WTC11 (cell line): ENCODE data around the gene VPS4A. TPM values are rescaled to one million over a fixed set of nuclear protein-coding genes. Genes with fewer than 3 reads are reported as not detected.

Experiments used
- ATAC-seq: fragments of 200-7000 bp; cut with Tn5 transposase; 2 replicates; pipeline ENCODE4 v1.10.0; 2021; ENCODE audit warnings: mild to moderate bottlenecking, moderate library complexity
- CTCF ChIA-PET: fragments of 300-600 bp; sonication (Branson Sonifier 250); formaldehyde crosslinking; loops from one replicate; lab custom pipeline; 2021; ENCODE audit warnings: antibody characterized with exemption; lab: Charles Lee
- POLR2A ChIA-PET: fragments of 350-600 bp; sonication (Branson Sonifier 250); formaldehyde crosslinking; loops from one replicate; lab custom pipeline; 2021; ENCODE audit warnings: antibody characterized with exemption; lab: Charles Lee
- DNase-seq: peaks from one replicate; pipeline ENCODE4 v3.0.0; 2021; ENCODE audit warnings: low spot score
- H3K27ac Mint-ChIP-seq: 2 replicates; pipeline ENCODE4 v1.8.0; 2021; ENCODE audit warnings: mixed read lengths
- H3K27me3 Mint-ChIP-seq: 2 replicates; pipeline ENCODE4 v1.8.0; 2021; ENCODE audit warnings: low read depth, mild to moderate bottlenecking, moderate library complexity, mixed read lengths
- H3K36me3 Mint-ChIP-seq: 2 replicates; pipeline ENCODE4 v1.8.0; 2021; ENCODE audit warnings: mixed read lengths
- H3K4me1 Mint-ChIP-seq: 2 replicates; pipeline ENCODE4 v1.8.0; 2022; ENCODE audit warnings: mixed read lengths
- H3K4me3 Mint-ChIP-seq: 2 replicates; pipeline ENCODE4 v1.8.0; 2021; ENCODE audit warnings: mild to moderate bottlenecking, moderate library complexity, mixed read lengths
- H3K9me3 Mint-ChIP-seq: 2 replicates; pipeline ENCODE4 v1.8.0; 2021; ENCODE audit warnings: mixed read lengths
- AFF4 ChIP-seq: sonication (generic); formaldehyde crosslinking; IDR thresholded peaks from 2 replicates; pipeline ENCODE4 v1.8.1; 2023; ENCODE audit warnings: mild to moderate bottlenecking, missing genetic modification reagents, borderline replicate concordance
- CREB1 ChIP-seq: sonication (generic); formaldehyde crosslinking; IDR thresholded peaks from 2 replicates; pipeline ENCODE4 v1.8.0; 2023; ENCODE audit warnings: mild to moderate bottlenecking, missing genetic modification reagents
- CREM ChIP-seq: sonication (generic); formaldehyde crosslinking; IDR thresholded peaks from 2 replicates; pipeline ENCODE4 v1.8.1; 2022; ENCODE audit warnings: mild to moderate bottlenecking, missing genetic modification reagents, moderate library complexity
- EMX1 ChIP-seq: fragments of 250-450 bp; sonication (Bioruptor Pico); IDR thresholded peaks from 2 replicates; pipeline ENCODE4 v1.8.0; 2021; ENCODE audit warnings: mild to moderate bottlenecking
- ERG ChIP-seq: fragments of 250-450 bp; sonication (Bioruptor Pico); IDR thresholded peaks from 2 replicates; pipeline ENCODE4 v1.8.0; 2021; ENCODE audit warnings: mild to moderate bottlenecking
- FOXK1 ChIP-seq: sonication (generic); formaldehyde crosslinking; IDR thresholded peaks from 2 replicates; pipeline ENCODE4 v1.8.0; 2022; ENCODE audit warnings: mild to moderate bottlenecking, moderate library complexity, missing genetic modification reagents
- HMGA2 ChIP-seq: fragments of 250-450 bp; sonication (Bioruptor Pico); IDR thresholded peaks from 2 replicates; pipeline ENCODE4 v1.4.0; 2021; ENCODE audit warnings: mild to moderate bottlenecking, moderate library complexity
- HMGXB4 ChIP-seq: sonication (generic); formaldehyde crosslinking; IDR thresholded peaks from 2 replicates; pipeline ENCODE4 v1.8.1; 2023; ENCODE audit warnings: mild to moderate bottlenecking, moderate library complexity, missing genetic modification reagents
- MXD4 ChIP-seq: fragments of 250-450 bp; sonication (Bioruptor Pico); IDR thresholded peaks from 2 replicates; pipeline ENCODE4 v1.8.0; 2021; ENCODE audit warnings: mild to moderate bottlenecking, moderate library complexity, borderline replicate concordance
- PRRX2 ChIP-seq: fragments of 250-450 bp; sonication (Bioruptor Pico); IDR thresholded peaks from 2 replicates; pipeline ENCODE4 v1.8.0; 2021; ENCODE audit warnings: mild to moderate bottlenecking
- SOX15 ChIP-seq: fragments of 250-450 bp; sonication (Bioruptor Pico); IDR thresholded peaks from 2 replicates; pipeline ENCODE4 v1.9.0; 2021; ENCODE audit warnings: mild to moderate bottlenecking
- USF2 ChIP-seq: sonication (generic); formaldehyde crosslinking; IDR thresholded peaks from 2 replicates; pipeline ENCODE4 v1.8.1; 2023; ENCODE audit warnings: mild to moderate bottlenecking, missing genetic modification reagents, moderate library complexity
- ZBTB21 ChIP-seq: sonication (generic); formaldehyde crosslinking; IDR thresholded peaks from 2 replicates; pipeline ENCODE4 v1.8.1; 2023; ENCODE audit warnings: mild to moderate bottlenecking, missing genetic modification reagents, borderline replicate concordance
- ZNF138 ChIP-seq: sonication (generic); formaldehyde crosslinking; conservative IDR thresholded peaks from 2 replicates; pipeline ENCODE4 v1.8.1; 2022; ENCODE audit warnings: mild to moderate bottlenecking, moderate library complexity, missing genetic modification reagents
- ZNF263 ChIP-seq: sonication (generic); formaldehyde crosslinking; IDR thresholded peaks from 2 replicates; pipeline ENCODE4 v1.8.1; 2022; ENCODE audit warnings: low read depth, mild to moderate bottlenecking, moderate library complexity, missing genetic modification reagents
- ZNF416 ChIP-seq: fragments of 250-450 bp; sonication (Bioruptor Pico); IDR thresholded peaks from 2 replicates; pipeline ENCODE4 v1.9.0; 2021; ENCODE audit warnings: mild to moderate bottlenecking, inconsistent platforms
- ZNF671 ChIP-seq: fragments of 250-450 bp; sonication (Bioruptor Pico); IDR thresholded peaks from 2 replicates; pipeline ENCODE4 v1.8.0; 2021; ENCODE audit warnings: mild to moderate bottlenecking
- total RNA-seq: library from RNA; stranded (reverse); gene quantifications from 3 replicates; pipeline ENCODE4 v1.2.3, GENCODE V29; 2021
- TF ChIP-seq, protein P1 (sequence below): sonication (generic); formaldehyde crosslinking; IDR thresholded peaks from 2 replicates; pipeline ENCODE4 v1.8.0; 2023; ENCODE audit warnings: missing genetic modification reagents
- TF ChIP-seq, protein P2 (sequence below): fragments of 250-450 bp; sonication (Bioruptor Pico); IDR thresholded peaks from 2 replicates; pipeline ENCODE4 v1.9.0; 2021; ENCODE audit warnings: moderate library complexity, mild to moderate bottlenecking, inconsistent platforms, borderline replicate concordance
- TF ChIP-seq, protein P3 (sequence below): sonication (generic); formaldehyde crosslinking; IDR thresholded peaks from 2 replicates; pipeline ENCODE4 v1.8.1; 2022; ENCODE audit warnings: missing genetic modification reagents, borderline replicate concordance

The VPS4A gene
- total RNA-seq, 1 experiment from 2014 or later = 28.3 TPM

DNA sequence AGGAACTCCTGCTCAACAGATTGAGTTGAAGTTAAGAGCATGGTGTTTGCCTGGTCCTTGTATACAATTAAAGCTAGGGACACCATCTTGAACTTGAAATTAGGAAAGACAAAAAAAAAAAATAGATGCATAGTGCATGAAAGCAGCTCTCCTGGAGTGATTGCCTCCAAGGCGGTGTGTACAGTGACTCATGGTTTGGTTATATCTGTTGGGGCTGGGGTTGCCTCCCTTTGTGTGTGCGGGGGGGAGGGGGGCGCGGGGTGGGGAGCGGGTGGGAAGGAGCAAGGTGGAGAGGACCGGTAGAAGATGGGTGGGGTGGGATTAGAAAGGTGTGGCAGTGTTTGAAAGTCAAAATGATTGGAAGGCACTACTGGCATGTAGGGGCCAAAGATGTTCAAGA lies 37.1 kb downstream of the VPS4A start:
- Mint-ChIP-seq H3K4me1 (no peaks in the 10 kb centered on the region), H3K27ac (no peak overlapping the region)
- POLR2A ChIA-PET = no interaction called here
- no peak for ATAC-seq
- TF ChIP-seq SOX15 (CRISPR knock-in tag) (no peak), ZBTB21 (CRISPR knock-in tag) (no peak), ERG (CRISPR knock-in tag) (no peak), ZNF671 (CRISPR knock-in tag) (no peak), HMGA2 (no peak), ZNF416 (CRISPR knock-in tag) (no peak), ZNF138 (CRISPR knock-in tag) (no peak), CREM (CRISPR knock-in tag) (no peak), EMX1 (no peak), PRRX2 (no peak), MXD4 (CRISPR knock-in tag) (no peak), HMGXB4 (no peak), CREB1 (CRISPR knock-in tag) (no peak), ZNF263 (CRISPR knock-in tag) (no peak), FOXK1 (CRISPR knock-in tag) (no peak)
- TF ChIP-seq, protein P1, sequence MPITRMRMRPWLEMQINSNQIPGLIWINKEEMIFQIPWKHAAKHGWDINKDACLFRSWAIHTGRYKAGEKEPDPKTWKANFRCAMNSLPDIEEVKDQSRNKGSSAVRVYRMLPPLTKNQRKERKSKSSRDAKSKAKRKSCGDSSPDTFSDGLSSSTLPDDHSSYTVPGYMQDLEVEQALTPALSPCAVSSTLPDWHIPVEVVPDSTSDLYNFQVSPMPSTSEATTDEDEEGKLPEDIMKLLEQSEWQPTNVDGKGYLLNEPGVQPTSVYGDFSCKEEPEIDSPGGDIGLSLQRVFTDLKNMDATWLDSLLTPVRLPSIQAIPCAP (CRISPR knock-in tag) = no peak
- TF ChIP-seq, protein P2, sequence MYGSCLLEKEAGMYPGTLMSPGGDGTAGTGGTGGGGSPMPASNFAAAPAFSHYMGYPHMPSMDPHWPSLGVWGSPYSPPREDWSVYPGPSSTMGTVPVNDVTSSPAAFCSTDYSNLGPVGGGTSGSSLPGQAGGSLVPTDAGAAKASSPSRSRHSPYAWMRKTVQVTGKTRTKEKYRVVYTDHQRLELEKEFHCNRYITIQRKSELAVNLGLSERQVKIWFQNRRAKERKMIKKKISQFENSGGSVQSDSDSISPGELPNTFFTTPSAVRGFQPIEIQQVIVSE (CRISPR knock-in tag) = no peak
- TF ChIP-seq, protein P3, sequence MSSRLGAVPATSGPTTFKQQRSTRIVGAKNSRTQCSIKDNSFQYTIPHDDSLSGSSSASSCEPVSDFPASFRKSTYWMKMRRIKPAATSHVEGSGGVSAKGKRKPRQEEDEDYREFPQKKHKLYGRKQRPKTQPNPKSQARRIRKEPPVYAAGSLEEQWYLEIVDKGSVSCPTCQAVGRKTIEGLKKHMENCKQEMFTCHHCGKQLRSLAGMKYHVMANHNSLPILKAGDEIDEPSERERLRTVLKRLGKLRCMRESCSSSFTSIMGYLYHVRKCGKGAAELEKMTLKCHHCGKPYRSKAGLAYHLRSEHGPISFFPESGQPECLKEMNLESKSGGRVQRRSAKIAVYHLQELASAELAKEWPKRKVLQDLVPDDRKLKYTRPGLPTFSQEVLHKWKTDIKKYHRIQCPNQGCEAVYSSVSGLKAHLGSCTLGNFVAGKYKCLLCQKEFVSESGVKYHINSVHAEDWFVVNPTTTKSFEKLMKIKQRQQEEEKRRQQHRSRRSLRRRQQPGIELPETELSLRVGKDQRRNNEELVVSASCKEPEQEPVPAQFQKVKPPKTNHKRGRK (CRISPR knock-in tag) = no peak
- TF ChIP-seq, all 79 proteins: peak for 0
- CTCF ChIA-PET = no interaction called here
- H3K36me3 Mint-ChIP-seq = peaks cover 4% of the 10 kb centered on the region
- no peak overlapping the region for H3K4me3 Mint-ChIP-seq
- no peaks in the 10 kb centered on the region for H3K9me3 Mint-ChIP-seq
- H3K27me3 Mint-ChIP-seq = no peaks in the 10 kb centered on the region
- no peak for DNase-seq

- Mint-ChIP-seq H3K4me1 (no peaks in the 10 kb centered on the region), H3K27me3 (no peaks in the 10 kb centered on the region), H3K4me3 (no peak overlapping the region), H3K36me3 (no peaks in the 10 kb centered on the region), H3K9me3 (no peaks in the 10 kb centered on the region), H3K27ac (no peak overlapping the region)
- DNase-seq (no peak), ATAC-seq (no peak)
- ChIA-PET CTCF (interaction anchor here (0.5 kb wide), 1 partner anchor 428 kb away, joined by 4 read pairs; no protein-coding TSS in a partner anchor), POLR2A (no interaction called here)
- no peak for TF ChIP-seq AFF4 (CRISPR knock-in tag)
- peak; percentile 16; the same call in 1 of the 2 replicates for TF ChIP-seq USF2 (CRISPR knock-in tag)
Observed at GRCh38 chr16:69349536-69349935, 38.4 kb downstream of the VPS4A start.
